Testis (tissue), 3 donors: ENCODE measurements around the gene DACH1. TPM values are rescaled to one million over a fixed set of nuclear protein-coding genes. Genes with fewer than 3 reads are reported as not detected.
"Not testable (repeated sequence)": the region's sequence is repeated elsewhere in the genome, so short reads cannot be mapped to it uniquely, and the experiment has no call there.

ENCODE experiments used
- DNase-seq: peaks from one replicate; pipeline ENCODE4 v3.0.0-alpha.2; 2019
- H3K27ac ChIP-seq, 2 donors: fragments of 200-600 bp; sonication (generic); one replicate each; pipeline ENCODE4 v1.5.1; 2019
- H3K27me3 ChIP-seq: fragments of 200-600 bp; sonication (generic); one replicate; pipeline ENCODE4 v1.5.1; 2019
- H3K36me3 ChIP-seq: fragments of 200-600 bp; sonication (generic); one replicate; pipeline ENCODE4 v1.5.1; 2017; ENCODE audit warnings: low read depth; ENCODE audit errors: missing control alignments
- H3K4me1 ChIP-seq: fragments of 200-600 bp; sonication (generic); one replicate; pipeline ENCODE4 v1.5.1; 2019
- H3K4me3 ChIP-seq, 2 donors: fragments of 200-600 bp; sonication (generic); one replicate each; pipeline ENCODE4 v1.5.1; 2017 to 2019
- H3K9me3 ChIP-seq: fragments of 200-600 bp; sonication (generic); one replicate; pipeline ENCODE4 v1.5.1; 2017
- POLR2A ChIP-seq: fragments of 450-650 bp; IDR thresholded peaks from one replicate; pipeline ENCODE4 v1.6.1; 2017; ENCODE audit warnings: antibody characterized with exemption, mild to moderate bottlenecking, moderate library complexity
- WGBS, 2 donors: methylation state at CpG; one replicate each; pipeline ENCODE4 v1.1.5; 2018; 5-methylcytosine and 5-hydroxymethylcytosine counted together
- intact Hi-C: fragments of 100-400 bp; cut with DNase I; formaldehyde crosslinking; loops from one replicate; pipeline ENCODE4 v1.15.1; 2023; ENCODE audit warnings: low total_unique reads
- polyA plus RNA-seq: library from polyadenylated mRNA; stranded (reverse); fragments of 350-450 nt; fragmentation: Illumina TruSeq; extraction: RNeasy Lipid Tissue Mini Kit (QIAGEN cat#74804); gene quantifications from one replicate; pipeline ENCODE4 v1.2.3, GENCODE V29; 2014; ENCODE audit warnings: low read depth, low replicate concordance; ENCODE audit not compliant: insufficient read depth
- total RNA-seq, 2 donors: library from RNA; depleted of rRNA; stranded (reverse); fragments of >200 nt; gene quantifications; one replicate each; pipeline ENCODE4 v1.2.3, GENCODE V29; 2016
- TF ChIP-seq, protein P1 (sequence below), 3 experiments: fragments of 450-650 bp in 2 of 3; fragments of 200-600 bp in 1 of 3; sonication (generic) in 1 of 3; IDR thresholded peaks; one replicate each; pipeline ENCODE4 v1.5.1; 2016 to 2019; ENCODE audit warnings: antibody characterized with exemption in 3 of 3, mild to moderate bottlenecking in 2 of 3, moderate library complexity in 1 of 3

The DACH1 gene
- total and polyA plus RNA-seq, 3 donors from 2014 or later = 4.7 to 11.1 (median 5.4) TPM

DNA sequence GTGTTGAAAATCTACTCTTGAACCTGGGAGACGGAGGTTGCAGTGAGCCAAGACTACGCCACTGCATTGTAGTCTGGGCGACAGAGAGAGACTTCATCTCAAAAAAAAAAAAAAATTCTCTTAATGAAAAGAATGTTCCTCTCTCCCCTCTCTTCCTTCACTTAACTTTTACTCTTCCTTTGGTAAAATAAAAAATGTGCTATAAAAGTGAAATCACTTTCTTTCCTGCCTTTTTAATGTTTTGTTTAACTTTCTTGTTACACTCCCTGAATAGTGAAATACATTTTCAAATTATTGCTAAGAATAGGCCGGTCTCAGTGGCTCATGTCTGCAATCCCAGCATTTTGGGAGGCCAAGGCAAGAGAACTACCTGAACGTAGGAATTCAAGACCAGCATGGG is 86.5 kb downstream of the DACH1 start:
- intact Hi-C loops = no loop called here
- Histone ChIP-seq H3K36me3 (no peaks in the 10 kb centered on the region), H3K4me1 (no peaks in the 10 kb centered on the region), H3K4me3 (no peak overlapping the region), H3K9me3 (no peaks in the 10 kb centered on the region), H3K27me3 (no peaks in the 10 kb centered on the region), H3K27ac (no peak overlapping the region)
- 88 to 89% methylated on average over 5 of the region's 5 CpGs for WGBS, 2 donors
- TF ChIP-seq POLR2A = no peak
- TF ChIP-seq, protein P1, sequence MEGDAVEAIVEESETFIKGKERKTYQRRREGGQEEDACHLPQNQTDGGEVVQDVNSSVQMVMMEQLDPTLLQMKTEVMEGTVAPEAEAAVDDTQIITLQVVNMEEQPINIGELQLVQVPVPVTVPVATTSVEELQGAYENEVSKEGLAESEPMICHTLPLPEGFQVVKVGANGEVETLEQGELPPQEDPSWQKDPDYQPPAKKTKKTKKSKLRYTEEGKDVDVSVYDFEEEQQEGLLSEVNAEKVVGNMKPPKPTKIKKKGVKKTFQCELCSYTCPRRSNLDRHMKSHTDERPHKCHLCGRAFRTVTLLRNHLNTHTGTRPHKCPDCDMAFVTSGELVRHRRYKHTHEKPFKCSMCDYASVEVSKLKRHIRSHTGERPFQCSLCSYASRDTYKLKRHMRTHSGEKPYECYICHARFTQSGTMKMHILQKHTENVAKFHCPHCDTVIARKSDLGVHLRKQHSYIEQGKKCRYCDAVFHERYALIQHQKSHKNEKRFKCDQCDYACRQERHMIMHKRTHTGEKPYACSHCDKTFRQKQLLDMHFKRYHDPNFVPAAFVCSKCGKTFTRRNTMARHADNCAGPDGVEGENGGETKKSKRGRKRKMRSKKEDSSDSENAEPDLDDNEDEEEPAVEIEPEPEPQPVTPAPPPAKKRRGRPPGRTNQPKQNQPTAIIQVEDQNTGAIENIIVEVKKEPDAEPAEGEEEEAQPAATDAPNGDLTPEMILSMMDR (IDR thresholded peaks at IDR 0.05) = no peak
- no peak for DNase-seq

DNA sequence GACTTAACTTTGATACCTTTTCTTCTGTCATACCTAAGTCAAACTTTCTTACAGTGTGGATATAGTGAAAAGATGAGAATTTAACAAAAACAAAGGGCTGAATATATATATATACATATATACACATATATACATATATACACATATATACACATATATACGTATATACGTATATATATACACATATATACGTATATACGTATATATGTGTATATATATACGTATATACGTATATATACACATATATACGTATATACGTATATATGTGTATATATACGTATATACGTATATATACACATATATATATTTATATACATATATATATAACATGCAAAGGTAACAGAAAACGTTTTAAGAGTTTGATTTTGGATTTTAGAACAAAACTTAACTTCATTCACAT is 88.0 kb downstream of the DACH1 start:
- DNase-seq, H3K36me3 ChIP-seq, H3K27ac ChIP-seq, H3K9me3 ChIP-seq, intact Hi-C loops, H3K4me1 ChIP-seq, H3K4me3 ChIP-seq, H3K27me3 ChIP-seq: not testable (repeated sequence)
- WGBS, 2 donors = 86 to 90% methylated on average over 11 of the region's 11 CpGs

DNA sequence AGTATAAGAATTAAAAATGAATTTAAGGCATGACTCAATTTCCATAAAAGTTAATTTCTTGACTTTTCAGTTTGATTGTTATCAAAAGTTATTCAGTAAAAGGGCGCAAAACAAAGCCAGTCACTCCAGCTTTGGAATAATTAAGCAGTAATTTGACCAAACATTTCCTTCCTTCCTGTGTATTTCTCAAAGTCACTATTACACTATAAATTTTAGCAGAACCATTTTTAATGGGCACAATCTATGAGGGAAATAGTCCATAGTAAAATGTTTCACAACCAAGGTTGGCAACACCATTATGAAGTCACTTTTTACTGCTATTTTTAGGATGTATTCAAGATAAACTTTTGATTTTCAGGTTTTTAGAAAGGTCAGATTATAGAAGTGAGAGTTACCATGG is 91.0 kb downstream of the DACH1 start:
- 84 to 95% methylated on average over 1 of the region's 1 CpG for WGBS, 2 donors
- Histone ChIP-seq H3K27ac (no peak overlapping the region), H3K9me3 (no peaks in the 10 kb centered on the region), H3K4me1 (no peaks in the 10 kb centered on the region), H3K36me3 (no peaks in the 10 kb centered on the region), H3K27me3 (no peaks in the 10 kb centered on the region), H3K4me3 (no peak overlapping the region)
- intact Hi-C loops = no loop called here
- DNase-seq = no peak
- TF ChIP-seq POLR2A = no peak
- TF ChIP-seq, protein P1 (IDR thresholded peaks at IDR 0.05) = no peak

DNA sequence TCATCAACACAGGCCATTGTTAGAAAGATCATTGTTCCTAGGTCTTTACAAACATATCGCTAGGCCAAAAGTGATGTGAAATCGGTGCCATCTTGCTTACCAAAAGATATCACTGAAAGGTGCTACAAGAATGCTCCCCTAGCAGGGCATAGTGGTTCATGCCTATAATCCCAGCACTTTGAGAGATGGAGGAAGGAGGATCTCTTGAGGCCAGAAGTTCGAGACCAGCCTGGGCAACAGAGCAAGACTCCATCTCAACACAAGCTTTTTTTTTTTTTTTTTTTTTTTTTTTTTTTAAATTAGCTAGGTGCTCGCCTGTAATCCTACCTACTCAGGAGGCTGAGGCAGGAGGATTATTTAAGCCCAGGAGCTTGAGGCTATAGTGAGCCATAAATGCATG is 92.1 kb downstream of the DACH1 start:
- WGBS, 2 donors = 93 to 97% methylated on average over 4 of the region's 4 CpGs
- Histone ChIP-seq H3K27me3 (no peaks in the 10 kb centered on the region), H3K4me1 (no peaks in the 10 kb centered on the region), H3K36me3 (no peaks in the 10 kb centered on the region), H3K9me3 (no peaks in the 10 kb centered on the region), H3K27ac (no peak overlapping the region), H3K4me3 (no peak overlapping the region)
- intact Hi-C loops = no loop called here
- no peak for DNase-seq
- TF ChIP-seq POLR2A = no peak
- TF ChIP-seq, protein P1 (IDR thresholded peaks at IDR 0.05) = no peak

DNA sequence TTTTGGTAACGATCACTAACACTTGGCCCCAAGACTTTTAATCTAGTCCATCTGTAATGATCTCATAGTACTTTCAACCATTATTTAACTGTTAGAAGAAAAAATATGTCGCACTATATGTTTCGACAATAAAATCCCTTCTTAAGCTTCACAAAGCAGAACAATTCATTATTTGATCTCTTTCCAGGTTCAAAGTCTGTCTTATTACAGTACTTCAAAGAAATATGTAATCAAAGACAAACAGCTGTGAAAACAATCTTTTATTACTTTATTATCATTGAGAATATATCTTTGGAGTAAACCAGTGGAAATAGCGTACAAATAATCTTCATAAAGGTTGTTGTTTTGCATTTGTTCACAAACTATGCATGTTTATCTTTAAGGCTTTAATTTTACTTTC is 93.5 kb downstream of the DACH1 start:
- intact Hi-C loops = no loop called here
- H3K36me3 ChIP-seq = no peaks in the 10 kb centered on the region
- no peaks in the 10 kb centered on the region for H3K4me1 ChIP-seq
- TF ChIP-seq POLR2A = no peak
- TF ChIP-seq, protein P1 (IDR thresholded peaks at IDR 0.05) = no peak
- H3K4me3 ChIP-seq = no peak overlapping the region
- H3K9me3 ChIP-seq = no peaks in the 10 kb centered on the region
- WGBS, 2 donors = 51 to 69% methylated on average over 4 of the region's 4 CpGs
- DNase-seq = no peak
- H3K27me3 ChIP-seq = no peaks in the 10 kb centered on the region
- H3K27ac ChIP-seq = no peak overlapping the region
